Right renal pelvis (tissue), 4 donors: Measurements from ENCODE around the gene VPS51. TPM values are rescaled to one million over a fixed set of nuclear protein-coding genes. Genes with fewer than 3 reads are reported as not detected.
A peak's percentile ranks its signal among the peaks of the same experiment; 100 is the strongest.

ENCODE experiments used
- DNase-seq, 4 donors: peaks; one replicate each; pipeline ENCODE4 v3.0.0-alpha.2; 2013; ENCODE audit warnings: low read depth in 4 of 4, low spot score in 3 of 4, missing footprints in 1 of 4
- polyA plus RNA-seq, 4 donors: library from polyadenylated mRNA; unstranded; fragments of 120-200 nt; gene quantifications; one replicate each; pipeline ENCODE4 v1.2.1, GENCODE V29; 2013; ENCODE audit not compliant: insufficient read length in 4 of 4

The VPS51 gene
- polyA plus RNA-seq, 4 donors, result 90.9 to 148 (median 99.2) TPM

- DNase-seq, result no peak
Measured at GRCh38 chr11:65071907-65072630, 23.9 kb upstream of the VPS51 start.

DNA sequence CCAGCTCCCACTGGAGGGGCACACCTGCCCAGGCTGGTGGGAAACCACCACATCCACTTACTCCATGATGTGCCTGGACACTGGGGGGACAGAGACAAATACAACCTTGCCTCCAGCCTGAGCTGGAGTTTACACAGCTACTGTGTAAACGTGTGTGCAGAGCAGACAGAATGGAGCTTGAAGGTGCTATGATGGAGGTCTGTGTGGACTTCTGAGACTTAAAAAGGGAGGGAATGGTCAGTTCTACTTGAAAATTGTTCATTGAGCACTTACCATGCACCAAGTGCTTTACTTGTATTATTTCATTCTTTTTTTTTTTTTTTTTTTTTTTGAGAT, 23.4 kb upstream of the VPS51 start:
- DNase-seq, result no peak

DNA sequence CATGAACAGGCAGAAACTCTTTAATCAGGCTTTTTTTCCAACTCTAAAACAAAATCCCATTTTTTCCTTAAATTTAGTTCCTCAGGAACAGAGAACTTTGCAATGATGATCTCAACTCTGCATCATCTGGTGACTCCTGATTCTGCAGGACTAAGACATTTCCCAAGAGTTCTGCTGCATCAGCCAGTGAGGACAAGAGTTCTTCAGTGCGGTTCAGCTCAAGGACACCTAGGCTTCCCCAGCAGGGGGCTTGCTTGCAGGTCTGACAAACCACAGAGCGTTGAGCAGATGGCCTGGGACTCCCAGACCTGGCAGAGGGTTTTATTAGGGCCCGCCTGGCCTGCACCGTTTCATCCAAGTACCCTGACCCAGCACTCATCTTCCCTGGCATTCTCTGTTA, 18.6 kb upstream of the VPS51 start:
- no peak for DNase-seq

DNA sequence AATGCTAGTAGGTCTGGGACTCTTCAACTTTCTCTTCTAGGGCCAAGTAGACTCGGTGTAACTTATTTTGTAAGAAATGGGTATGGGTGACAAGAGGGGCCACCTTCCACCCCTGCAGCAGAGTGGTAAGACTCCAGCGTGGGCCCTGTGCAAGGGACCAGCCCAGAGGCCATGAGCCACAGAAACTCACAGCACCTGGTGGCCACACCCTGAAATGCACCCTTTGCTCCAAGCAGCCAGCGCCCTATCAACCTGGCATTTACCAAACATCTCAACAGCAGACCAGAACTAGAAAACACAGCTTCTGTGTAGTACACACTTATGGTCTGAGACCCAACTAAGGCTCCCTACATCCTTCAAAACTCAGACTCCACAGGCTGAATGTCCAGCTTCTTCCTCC, 17.9 kb upstream of the VPS51 start:
- peak in 1 of 4 donors; percentile 12 for DNase-seq

DNA sequence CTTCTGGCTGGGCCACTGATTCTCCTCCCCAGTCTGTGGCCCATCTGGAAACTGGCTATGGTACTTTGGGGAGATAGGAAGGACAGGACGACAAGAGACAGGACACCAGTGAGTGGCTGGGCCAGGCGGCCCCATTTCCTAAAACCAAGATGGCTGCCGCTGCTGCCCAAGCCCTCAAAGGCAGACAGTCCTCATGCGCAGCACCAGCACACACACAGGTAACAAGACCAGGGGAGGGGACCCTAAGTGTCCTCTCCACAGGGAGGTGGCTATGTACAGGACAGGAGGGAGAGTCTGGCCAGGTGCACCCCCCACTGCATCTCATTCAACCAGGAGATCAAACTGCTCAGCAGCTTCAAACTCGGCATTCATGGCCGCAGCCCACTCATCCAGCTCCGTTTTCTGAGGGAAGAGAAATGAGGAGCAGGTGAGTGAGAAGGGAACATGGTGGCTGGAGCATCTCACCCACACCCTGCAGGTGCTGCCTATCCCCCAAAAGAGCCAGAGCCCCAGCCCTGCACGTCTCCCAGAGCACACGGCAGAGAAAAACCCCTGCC, 17.1 kb upstream of the VPS51 start:
- no peak for DNase-seq

GRCh38 chr11:65083134-65083833, 12.7 kb upstream of the VPS51 start:
- no peak for DNase-seq

DNA sequence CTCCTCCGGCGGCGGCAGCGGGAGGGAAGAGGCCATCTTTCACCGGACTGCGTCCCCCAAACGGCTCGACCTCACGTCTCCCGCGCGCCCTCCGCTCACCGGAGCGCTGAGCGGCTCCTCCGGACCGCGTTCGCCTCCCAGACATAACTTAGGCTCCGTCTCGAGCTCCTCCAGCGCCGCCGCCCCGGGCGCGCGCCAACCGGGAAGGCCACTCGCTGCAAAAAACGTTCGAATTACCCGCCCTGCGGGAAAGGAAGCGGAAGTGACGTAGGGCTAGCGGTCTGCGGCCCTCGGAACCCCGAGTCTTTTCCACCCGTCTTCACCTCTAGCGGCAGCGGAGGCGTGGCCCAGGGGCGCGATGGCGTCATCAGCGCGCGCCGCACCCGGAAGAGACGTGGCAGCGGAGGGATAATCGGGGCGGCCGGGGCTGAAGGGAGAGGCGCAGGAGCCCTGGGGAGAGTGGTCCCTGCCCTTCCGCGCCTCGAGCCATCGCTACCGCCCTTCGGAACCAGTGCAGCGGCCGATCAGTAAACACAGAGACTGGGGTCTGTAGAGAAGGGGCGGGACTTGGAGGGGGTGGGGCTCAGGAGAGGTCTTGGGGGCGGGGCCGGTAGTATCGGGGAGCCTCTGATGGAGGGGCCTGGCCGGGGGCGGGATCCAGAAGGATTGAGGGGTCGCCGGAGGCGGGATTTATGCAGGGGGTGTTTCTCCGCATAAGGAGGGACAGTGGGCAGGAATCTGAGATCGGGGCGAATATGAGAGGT, 12.0 kb upstream of the VPS51 start, which contains the start of the genes CDCA5 and ZFPL1:
CDCA5 (minus strand) TSS at position 207 of the 764 bp plus-strand sequence; CDS start at position 145, 62 bp downstream.
ZFPL1 (plus strand) TSS at position 389 of the 764 bp plus-strand sequence. CDS start 477 bp downstream, outside the sequence.
- DNase-seq, result peak; percentile 87 to 91 (median 90)

DNA sequence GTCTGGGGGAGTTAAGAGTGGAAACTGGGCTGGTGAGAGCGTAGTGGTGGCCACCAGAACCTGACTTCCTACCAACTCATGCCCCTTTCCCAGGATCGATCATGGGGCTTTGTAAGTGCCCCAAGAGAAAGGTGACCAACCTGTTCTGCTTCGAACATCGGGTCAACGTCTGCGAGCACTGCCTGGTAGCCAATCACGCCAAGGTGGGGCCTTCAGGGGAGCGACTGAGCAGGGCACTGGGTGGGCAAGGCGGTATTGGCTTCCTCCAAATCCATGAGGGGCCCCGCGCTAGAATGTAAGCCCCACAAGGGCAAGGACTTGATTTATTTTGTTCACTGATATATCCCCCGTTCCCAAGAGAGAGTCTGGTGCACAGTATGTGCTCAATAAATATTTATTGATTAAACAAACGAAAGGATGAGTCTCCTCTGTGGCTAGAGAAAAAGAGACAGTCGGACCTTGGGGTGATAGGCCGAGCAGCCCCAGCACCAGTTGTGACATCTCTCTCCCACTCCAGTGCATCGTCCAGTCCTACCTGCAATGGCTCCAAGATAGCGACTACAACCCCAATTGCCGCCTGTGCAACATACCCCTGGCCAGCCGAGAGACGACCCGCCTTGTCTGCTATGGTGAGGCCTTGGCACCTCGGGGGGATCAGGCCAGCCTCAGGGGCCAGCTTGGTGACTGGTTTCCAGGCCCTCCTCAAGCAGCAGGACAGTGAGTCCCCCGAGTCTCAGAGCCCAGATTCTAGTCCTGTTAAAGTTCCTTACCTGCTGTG, 11.2 kb upstream of the VPS51 start:
- DNase-seq, result peak in 1 of 4 donors; percentile 7

DNA sequence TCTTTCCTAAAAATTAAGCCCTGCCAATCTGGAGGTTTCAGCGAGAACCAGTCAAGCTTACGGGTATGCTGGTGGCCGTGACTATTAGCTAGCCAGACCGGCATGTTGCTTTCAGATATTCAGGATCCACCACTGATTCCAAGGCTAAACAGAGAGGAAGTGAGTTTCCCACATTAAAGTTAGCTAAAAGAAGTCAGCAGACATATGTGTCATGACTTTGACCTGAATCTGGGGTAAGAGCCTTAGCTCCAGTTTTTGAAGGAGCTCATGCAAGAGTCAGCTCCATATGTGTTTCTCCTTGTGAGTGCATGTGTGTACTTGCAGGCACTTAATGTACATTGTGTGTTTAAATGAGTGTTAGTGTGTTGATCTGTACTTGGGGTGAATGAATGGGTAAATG, 10.6 kb upstream of the VPS51 start:
- DNase-seq, result no peak

GRCh38 chr11:65086809-65087208, 9.2 kb upstream of the VPS51 start:
- no peak for DNase-seq

- no peak for DNase-seq
Measured at GRCh38 chr11:65087216-65087615, 8.8 kb upstream of the VPS51 start.

DNA sequence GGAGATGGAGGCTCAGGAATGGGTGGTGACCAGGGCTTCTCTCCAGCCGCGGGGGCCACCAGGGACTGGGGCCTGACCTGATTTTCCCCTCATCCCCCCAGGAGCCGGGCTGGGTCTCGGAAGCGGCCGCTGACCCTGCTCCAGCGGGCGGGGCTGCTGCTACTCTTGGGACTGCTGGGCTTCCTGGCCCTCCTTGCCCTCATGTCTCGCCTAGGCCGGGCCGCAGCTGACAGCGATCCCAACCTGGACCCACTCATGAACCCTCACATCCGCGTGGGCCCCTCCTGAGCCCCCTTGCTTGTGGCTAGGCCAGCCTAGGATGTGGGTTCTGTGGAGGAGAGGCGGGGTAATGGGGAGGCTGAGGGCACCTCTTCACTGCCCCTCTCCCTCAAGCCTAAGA, 8.2 kb upstream of the VPS51 start:
- no peak for DNase-seq

DNA sequence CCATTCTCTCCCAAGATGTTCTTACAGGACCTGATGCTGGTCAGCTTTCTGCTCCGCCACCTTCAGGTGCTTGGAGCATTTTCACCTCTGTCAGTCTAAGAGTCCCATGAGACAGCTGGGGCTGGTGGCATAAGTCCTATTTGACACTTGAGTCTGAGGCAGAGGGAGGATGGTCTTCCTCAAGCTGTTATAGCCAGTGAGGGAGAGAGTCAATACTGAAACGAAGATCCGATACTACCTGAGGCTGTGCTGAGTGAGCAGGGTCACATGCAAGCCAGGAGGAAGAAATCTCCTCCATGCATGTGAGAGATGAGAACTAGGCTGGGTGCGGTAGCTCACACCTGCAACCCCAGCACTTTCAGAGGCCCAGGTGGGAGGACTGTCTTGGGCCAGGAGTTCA, 6.4 kb upstream of the VPS51 start:
- no peak for DNase-seq

DNA sequence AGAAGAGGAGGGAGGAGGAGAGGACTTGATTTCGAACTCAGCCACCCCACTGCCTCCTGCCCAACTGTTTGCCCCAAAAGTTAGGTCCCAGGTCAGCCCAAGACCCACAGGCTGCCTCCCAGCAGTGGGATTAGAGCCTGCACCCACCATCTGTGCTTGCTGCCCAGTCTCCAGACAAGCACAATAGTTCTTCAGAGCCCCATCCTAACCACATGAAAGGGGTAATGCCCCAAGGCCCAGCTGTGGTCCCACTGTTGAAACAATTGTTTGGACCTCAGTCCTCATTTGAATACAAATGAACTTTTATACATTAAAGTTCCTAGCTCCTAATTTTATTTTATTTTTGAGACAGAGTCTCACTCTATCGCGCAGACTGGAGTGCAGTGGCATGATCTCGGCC, 5.4 kb upstream of the VPS51 start:
- no peak for DNase-seq

- DNase-seq, result no peak
Measured at GRCh38 chr11:65095427-65095826, 587 bp upstream of the VPS51 start.

GRCh38 chr11:65096926-65097325, 912 bp downstream of the VPS51 start:
- DNase-seq, result no peak

- no peak for DNase-seq
Measured at GRCh38 chr11:65100674-65101350, 4.8 kb downstream of the VPS51 start.

DNA sequence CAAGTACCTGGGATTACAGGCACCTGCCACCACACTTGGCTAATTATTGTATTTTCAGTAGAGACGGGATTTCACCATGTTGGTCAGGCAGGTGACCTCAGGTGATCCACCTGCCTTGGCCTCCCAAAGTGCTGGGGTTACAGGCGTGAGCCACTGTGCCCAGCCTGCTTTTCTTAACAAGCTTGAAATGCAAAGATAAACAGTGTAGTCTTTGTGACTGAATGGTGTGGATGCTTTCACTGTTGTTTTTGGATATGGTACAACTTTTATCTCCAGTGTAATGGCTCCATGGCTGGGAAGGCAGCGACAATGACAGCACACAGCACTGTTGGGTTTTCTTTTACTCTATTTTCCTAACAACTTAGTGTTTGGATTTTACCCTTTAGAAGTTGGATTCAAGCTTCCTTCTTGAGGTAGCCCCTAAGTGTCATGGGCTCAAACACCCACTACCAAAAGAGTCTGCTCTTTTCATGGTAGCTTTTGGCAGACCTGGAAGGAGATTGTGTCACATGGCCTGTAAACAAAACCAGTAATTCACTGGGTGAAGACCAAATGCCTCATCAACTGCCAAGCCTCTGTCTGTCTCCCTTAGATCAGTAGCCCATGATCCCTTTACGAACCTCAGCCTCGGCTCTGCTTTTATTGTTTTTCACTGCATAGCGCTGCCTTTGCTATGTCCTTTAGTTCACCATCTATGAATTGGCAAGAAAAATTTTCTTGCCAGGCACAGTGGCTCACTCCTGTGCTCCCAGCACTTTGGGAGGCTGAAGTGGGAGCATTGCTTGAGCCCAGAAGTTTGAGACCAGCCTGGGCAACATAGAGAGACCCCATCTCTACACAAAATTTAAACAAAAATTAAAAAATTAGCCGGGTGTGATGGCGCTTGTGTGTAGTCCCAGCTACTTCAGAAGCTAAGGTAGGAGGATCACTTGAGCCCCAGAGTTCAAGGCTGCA, 6.4 kb downstream of the VPS51 start:
- DNase-seq, result no peak

GRCh38 chr11:65103476-65103875, 7.5 kb downstream of the VPS51 start:
- no peak for DNase-seq
